ENCODE data around the gene CCT8. TPM values are rescaled to one million over a fixed set of nuclear protein-coding genes. Genes with fewer than 3 reads are reported as not detected.
"Not testable (repeated sequence)": the region's sequence is repeated elsewhere in the genome, so short reads cannot be mapped to it uniquely, and the experiment has no call there.

Gene CCT8
- polyA plus RNA-seq, 2 donors: 77.7 to 109 TPM

GRCh38 chr21:29029524-29029923 lies 43.9 kb downstream of the CCT8 start:
- Histone ChIP-seq H3K4me1 (ENCODE audit: control insufficient read depth in 2 of 2, insufficient read depth in 2 of 2, low read length in 1 of 2) (no peaks in the 10 kb centered on the region), H3K27ac (ENCODE audit: low read depth in 2 of 2, low read length in 1 of 2) (peak overlapping the region in 1 of 2 donors; percentile 4), H3K4me3 (ENCODE audit: low read depth in 1 of 2, low read length in 2 of 2) (no peak overlapping the region), H3K27me3 (ENCODE audit: control insufficient read depth in 1 of 2, insufficient read depth in 2 of 2, low read length in 2 of 2) (no peaks in the 10 kb centered on the region), H3K9me3 (ENCODE audit: control insufficient read depth in 2 of 2, insufficient read depth in 1 of 2, low read depth in 1 of 2, low read length in 1 of 2) (no peaks in the 10 kb centered on the region), H3K36me3 (ENCODE audit: control insufficient read depth in 2 of 2, insufficient read depth in 2 of 2, low read length in 1 of 2) (peaks cover 5 to 8% of the 10 kb centered on the region in 2 donors)
- WGBS, 2 donors: 84 to 89% methylated on average over 1 of the region's 1 CpG

- Histone ChIP-seq H3K4me3 (ENCODE audit: low read depth in 1 of 2, low read length in 2 of 2) (peak overlapping the region; percentile 73 to 84), H3K27ac (ENCODE audit: low read depth in 2 of 2, low read length in 1 of 2) (peak overlapping the region; percentile 100), H3K27me3 (ENCODE audit: control insufficient read depth in 1 of 2, insufficient read depth in 2 of 2, low read length in 2 of 2) (no peaks in the 10 kb centered on the region), H3K9me3 (ENCODE audit: control insufficient read depth in 2 of 2, insufficient read depth in 1 of 2, low read depth in 1 of 2, low read length in 1 of 2) (no peaks in the 10 kb centered on the region), H3K36me3 (ENCODE audit: control insufficient read depth in 2 of 2, insufficient read depth in 2 of 2, low read length in 1 of 2) (no peaks in the 10 kb centered on the region), H3K4me1 (ENCODE audit: control insufficient read depth in 2 of 2, insufficient read depth in 2 of 2, low read length in 1 of 2) (no peaks in the 10 kb centered on the region)
- 2 to 4% methylated on average over 6 of the region's 6 CpGs for WGBS, 2 donors
Observed at GRCh38 chr21:29025328-29025713, 48.1 kb downstream of the CCT8 start.

- H3K27me3 ChIP-seq (ENCODE audit: control insufficient read depth in 1 of 2, insufficient read depth in 2 of 2, low read length in 2 of 2): no peaks in the 10 kb centered on the region
- 0% methylated on average over 47 to 48 of the region's 48 CpGs for WGBS, 2 donors
- peak within 1 kb of the TSS; percentile 100 for H3K27ac ChIP-seq (ENCODE audit: low read depth in 2 of 2, low read length in 1 of 2)
- H3K36me3 ChIP-seq (ENCODE audit: control insufficient read depth in 2 of 2, insufficient read depth in 2 of 2, low read length in 1 of 2): no peaks in the 10 kb centered on the region
- peak within 1 kb of the TSS; percentile 73 to 84 for H3K4me3 ChIP-seq (ENCODE audit: low read depth in 1 of 2, low read length in 2 of 2)
- H3K9me3 ChIP-seq (ENCODE audit: control insufficient read depth in 2 of 2, insufficient read depth in 1 of 2, low read depth in 1 of 2, low read length in 1 of 2): no peaks in the 10 kb centered on the region
- H3K4me1 ChIP-seq (ENCODE audit: control insufficient read depth in 2 of 2, insufficient read depth in 2 of 2, low read length in 1 of 2): no peaks in the 10 kb centered on the region
Observed at GRCh38 chr21:29024474-29025327, 48.7 kb downstream of the CCT8 start, which contains the start of gene USP16. Gene USP16, plus strand, starts transcription at chr21:29024668. Its CDS starts 3,246 bp downstream, at chr21:29027914.

GRCh38 chr21:29022166-29022565 lies 51.3 kb downstream of the CCT8 start:
- Histone ChIP-seq H3K36me3 (ENCODE audit: control insufficient read depth in 2 of 2, insufficient read depth in 2 of 2, low read length in 1 of 2) (no peaks in the 10 kb centered on the region), H3K27ac (ENCODE audit: low read depth in 2 of 2, low read length in 1 of 2) (no peak overlapping the region), H3K4me1 (ENCODE audit: control insufficient read depth in 2 of 2, insufficient read depth in 2 of 2, low read length in 1 of 2) (no peaks in the 10 kb centered on the region), H3K9me3 (ENCODE audit: control insufficient read depth in 2 of 2, insufficient read depth in 1 of 2, low read depth in 1 of 2, low read length in 1 of 2) (no peaks in the 10 kb centered on the region), H3K27me3 (ENCODE audit: control insufficient read depth in 1 of 2, insufficient read depth in 2 of 2, low read length in 2 of 2) (no peaks in the 10 kb centered on the region), H3K4me3 (ENCODE audit: low read depth in 1 of 2, low read length in 2 of 2) (no peak overlapping the region)
- WGBS, 2 donors: 68 to 83% methylated on average over 4 of the region's 4 CpGs

GRCh38 chr21:29018540-29018939 lies 54.9 kb downstream of the CCT8 start:
- H3K27me3 ChIP-seq (ENCODE audit: control insufficient read depth in 1 of 2, insufficient read depth in 2 of 2, low read length in 2 of 2): no peaks in the 10 kb centered on the region
- peak overlapping the region; percentile 75 to 93 for H3K4me3 ChIP-seq (ENCODE audit: low read depth in 1 of 2, low read length in 2 of 2)
- no peaks in the 10 kb centered on the region for H3K36me3 ChIP-seq (ENCODE audit: control insufficient read depth in 2 of 2, insufficient read depth in 2 of 2, low read length in 1 of 2)
- peak overlapping the region; percentile 60 to 85 for H3K27ac ChIP-seq (ENCODE audit: low read depth in 2 of 2, low read length in 1 of 2)
- no peaks in the 10 kb centered on the region for H3K9me3 ChIP-seq (ENCODE audit: control insufficient read depth in 2 of 2, insufficient read depth in 1 of 2, low read depth in 1 of 2, low read length in 1 of 2)
- no peaks in the 10 kb centered on the region for H3K4me1 ChIP-seq (ENCODE audit: control insufficient read depth in 2 of 2, insufficient read depth in 2 of 2, low read length in 1 of 2)
- WGBS, 2 donors: 7 to 8% methylated on average over 12 of the region's 12 CpGs

GRCh38 chr21:29017639-29018237 lies 55.7 kb downstream of the CCT8 start:
- Histone ChIP-seq H3K4me1 (ENCODE audit: control insufficient read depth in 2 of 2, insufficient read depth in 2 of 2, low read length in 1 of 2) (no peaks in the 10 kb centered on the region), H3K27ac (ENCODE audit: low read depth in 2 of 2, low read length in 1 of 2) (no peak overlapping the region), H3K36me3 (ENCODE audit: control insufficient read depth in 2 of 2, insufficient read depth in 2 of 2, low read length in 1 of 2) (no peaks in the 10 kb centered on the region), H3K4me3 (ENCODE audit: low read depth in 1 of 2, low read length in 2 of 2) (peak overlapping the region in 1 of 2 donors; percentile 75), H3K27me3 (ENCODE audit: control insufficient read depth in 1 of 2, insufficient read depth in 2 of 2, low read length in 2 of 2) (no peaks in the 10 kb centered on the region), H3K9me3 (ENCODE audit: control insufficient read depth in 2 of 2, insufficient read depth in 1 of 2, low read depth in 1 of 2, low read length in 1 of 2) (no peaks in the 10 kb centered on the region)
- 69 to 77% methylated on average over 6 of the region's 6 CpGs for WGBS, 2 donors

- H3K27ac ChIP-seq (ENCODE audit: low read depth in 2 of 2, low read length in 1 of 2); H3K4me3 ChIP-seq (ENCODE audit: low read depth in 1 of 2, low read length in 2 of 2); H3K36me3 ChIP-seq (ENCODE audit: control insufficient read depth in 2 of 2, insufficient read depth in 2 of 2, low read length in 1 of 2); H3K9me3 ChIP-seq (ENCODE audit: control insufficient read depth in 2 of 2, insufficient read depth in 1 of 2, low read depth in 1 of 2, low read length in 1 of 2); H3K4me1 ChIP-seq (ENCODE audit: control insufficient read depth in 2 of 2, insufficient read depth in 2 of 2, low read length in 1 of 2); H3K27me3 ChIP-seq (ENCODE audit: control insufficient read depth in 1 of 2, insufficient read depth in 2 of 2, low read length in 2 of 2): not testable (repeated sequence)
- 93 to 97% methylated on average over 12 to 22 of the region's 30 CpGs for WGBS, 2 donors
Observed at GRCh38 chr21:29011236-29011635, 62.2 kb downstream of the CCT8 start.

GRCh38 chr21:29008367-29008766 lies 65.1 kb downstream of the CCT8 start:
- Histone ChIP-seq H3K27ac (ENCODE audit: low read depth in 2 of 2, low read length in 1 of 2) (no peak overlapping the region), H3K4me1 (ENCODE audit: control insufficient read depth in 2 of 2, insufficient read depth in 2 of 2, low read length in 1 of 2) (no peaks in the 10 kb centered on the region), H3K36me3 (ENCODE audit: control insufficient read depth in 2 of 2, insufficient read depth in 2 of 2, low read length in 1 of 2) (no peaks in the 10 kb centered on the region), H3K27me3 (ENCODE audit: control insufficient read depth in 1 of 2, insufficient read depth in 2 of 2, low read length in 2 of 2) (no peaks in the 10 kb centered on the region), H3K9me3 (ENCODE audit: control insufficient read depth in 2 of 2, insufficient read depth in 1 of 2, low read depth in 1 of 2, low read length in 1 of 2) (no peaks in the 10 kb centered on the region), H3K4me3 (ENCODE audit: low read depth in 1 of 2, low read length in 2 of 2) (no peak overlapping the region)
- 93 to 96% methylated on average over 3 of the region's 3 CpGs for WGBS, 2 donors

- WGBS, 2 donors: 75 to 86% methylated on average over 3 of the region's 3 CpGs
- no peak overlapping the region for H3K27ac ChIP-seq (ENCODE audit: low read depth in 2 of 2, low read length in 1 of 2)
- H3K27me3 ChIP-seq (ENCODE audit: control insufficient read depth in 1 of 2, insufficient read depth in 2 of 2, low read length in 2 of 2): no peaks in the 10 kb centered on the region
- H3K9me3 ChIP-seq (ENCODE audit: control insufficient read depth in 2 of 2, insufficient read depth in 1 of 2, low read depth in 1 of 2, low read length in 1 of 2): no peaks in the 10 kb centered on the region
- no peaks in the 10 kb centered on the region for H3K4me1 ChIP-seq (ENCODE audit: control insufficient read depth in 2 of 2, insufficient read depth in 2 of 2, low read length in 1 of 2)
- H3K36me3 ChIP-seq (ENCODE audit: control insufficient read depth in 2 of 2, insufficient read depth in 2 of 2, low read length in 1 of 2): no peaks in the 10 kb centered on the region
- H3K4me3 ChIP-seq (ENCODE audit: low read depth in 1 of 2, low read length in 2 of 2): no peak overlapping the region
Observed at GRCh38 chr21:29007810-29008209, 65.6 kb downstream of the CCT8 start.
